B cell (primary cell): ENCODE data around the gene TCF7L2. TPM values are rescaled to one million over a fixed set of nuclear protein-coding genes. Genes with fewer than 3 reads are reported as not detected.

ENCODE experiments used
- ATAC-seq: fragments of 200-7000 bp; cut with Tn5 transposase; one replicate; pipeline ENCODE4 v1.10.0; 2021; ENCODE audit warnings: low read depth, mild to moderate bottlenecking, moderate number of reproducible peaks, moderate library complexity
- CTCF ChIA-PET: fragments of 350-600 bp; sonication (Branson Sonifier 250); formaldehyde crosslinking; loops from one replicate; lab custom pipeline; 2021; ENCODE audit warnings: antibody characterized with exemption, inconsistent platforms; lab: Charles Lee
- POLR2A ChIA-PET: fragments of 350-600 bp; sonication (Branson Sonifier 250); formaldehyde crosslinking; loops from one replicate; lab custom pipeline; 2021; ENCODE audit warnings: antibody characterized with exemption; lab: Charles Lee
- DNase-seq: peaks from one replicate; pipeline ENCODE4 v3.0.0; 2013
- H2AFZ ChIP-seq: 2 replicates; pipeline ENCODE4 v1.6.1; 2012; ENCODE audit warnings: mild to moderate bottlenecking, low read depth, low read length; ENCODE audit not compliant: insufficient read depth, poor library complexity, severe bottlenecking
- H3K27ac ChIP-seq, 2 donors: 1 replicate in 1 of 2; 2 replicates in 1 of 2; pipeline ENCODE4 v1.5.1; 2012 to 2013; ENCODE audit warnings: low read length in 2 of 2, mild to moderate bottlenecking in 2 of 2, moderate library complexity in 1 of 2
- H3K27me3 ChIP-seq, 4 experiments: fragments of 200-600 bp in 1 of 4; sonication (generic) in 1 of 4; replicated peaks in 1 of 4; 1 replicate in 2 of 4; 2 replicates in 2 of 4; pipeline versions ENCODE4 v1.6.1 to v1.7.0; 2013 to 2016; ENCODE audit warnings: low read length in 3 of 4, mild to moderate bottlenecking in 2 of 4, mixed read lengths in 1 of 4, moderate library complexity in 1 of 4; ENCODE audit not compliant: insufficient read depth in 4 of 4, control insufficient read depth in 3 of 4; ENCODE audit errors: control extremely low read depth in 1 of 4
- H3K36me3 ChIP-seq, 2 experiments: replicated peaks in 1 of 2; 1 replicate in 1 of 2; 2 replicates in 1 of 2; pipeline versions ENCODE4 v1.6.1 to v1.7.1; 2013; ENCODE audit warnings: low read length in 1 of 2; ENCODE audit not compliant: insufficient read depth in 2 of 2, control insufficient read depth in 1 of 2; ENCODE audit errors: control extremely low read depth in 1 of 2, extremely low read depth in 1 of 2
- H3K4me1 ChIP-seq, 2 donors: fragments of 200-600 bp in 1 of 2; sonication (generic) in 1 of 2; 1 replicate in 1 of 2; 2 replicates in 1 of 2; pipeline versions ENCODE4 v1.5.1 to v1.6.1; 2013 to 2017; ENCODE audit warnings: low read length in 2 of 2; ENCODE audit not compliant: control insufficient read depth in 2 of 2, insufficient read depth in 2 of 2
- H3K4me2 ChIP-seq: replicated peaks from 2 replicates; pipeline ENCODE3; 2012; ENCODE audit warnings: mild to moderate bottlenecking, low read depth, low read length; ENCODE audit not compliant: poor library complexity, severe bottlenecking
- H3K4me3 ChIP-seq, 5 experiments: fragments of 200-600 bp in 1 of 5; sonication (generic) in 1 of 5; 1 replicate in 3 of 5; 2 replicates in 2 of 5; pipeline versions ENCODE4 v1.5.1 to v1.7.0; 2011 to 2016; ENCODE audit warnings: low read length in 4 of 5, mild to moderate bottlenecking in 4 of 5, low read depth in 2 of 5, control low read depth in 1 of 5, moderate library complexity in 1 of 5; ENCODE audit not compliant: insufficient read depth in 1 of 5; ENCODE audit errors: control extremely low read depth in 1 of 5, extremely low read depth in 1 of 5
- H3K79me2 ChIP-seq: fragments of 200-600 bp; sonication (generic); one replicate; pipeline ENCODE4 v1.6.0; 2016; ENCODE audit warnings: low read length; ENCODE audit not compliant: control insufficient read depth, insufficient read depth
- H3K9ac ChIP-seq: fragments of 200-600 bp; sonication (generic); 2 replicates; pipeline ENCODE4 v1.6.1; 2017; ENCODE audit warnings: mild to moderate bottlenecking, low read length, moderate library complexity
- H3K9me3 ChIP-seq, 3 donors: one replicate each; pipeline versions ENCODE4 v1.6.1 to v1.7.1; 2013; ENCODE audit warnings: low read length in 2 of 3; ENCODE audit not compliant: control insufficient read depth in 2 of 3, insufficient read depth in 1 of 3; ENCODE audit errors: control extremely low read depth in 1 of 3
- H4K20me1 ChIP-seq: 2 replicates; pipeline ENCODE4 v1.6.0; 2012; ENCODE audit warnings: mild to moderate bottlenecking, low read length; ENCODE audit not compliant: insufficient read depth, control insufficient read depth, poor library complexity, severe bottlenecking
- H3K27ac Mint-ChIP-seq: one replicate; pipeline ENCODE4 v1.8.0; 2021; ENCODE audit warnings: mixed read lengths
- H3K27me3 Mint-ChIP-seq: one replicate; pipeline ENCODE4 v1.8.0; 2021; ENCODE audit warnings: mixed read lengths
- H3K4me1 Mint-ChIP-seq: one replicate; pipeline ENCODE4 v1.8.0; 2021; ENCODE audit warnings: mixed read lengths
- H3K4me3 Mint-ChIP-seq: one replicate; pipeline ENCODE4 v1.8.0; 2021; ENCODE audit warnings: mixed read lengths
- H3K9me3 Mint-ChIP-seq: one replicate; pipeline ENCODE4 v1.8.0; 2022; ENCODE audit warnings: mixed read lengths; ENCODE audit not compliant: insufficient read depth
- EZH2 ChIP-seq: IDR thresholded peaks from 2 replicates; pipeline ENCODE4 v1.6.1; 2012; ENCODE audit warnings: borderline replicate concordance, low read depth, mild to moderate bottlenecking, moderate library complexity, low read length; ENCODE audit not compliant: insufficient read depth, poor library complexity, severe bottlenecking
- WGBS: methylation state at CpG from one replicate; pipeline ENCODE4 v1.1.5; 2013; ENCODE audit warnings: missing lambda C conversion rate; ENCODE audit not compliant: insufficient coverage; 5-methylcytosine and 5-hydroxymethylcytosine counted together
- intact Hi-C: fragments of 100-400 bp; cut with micrococcal nuclease; formaldehyde crosslinking; loops from one replicate; pipeline ENCODE4 v1.10.0; 2022
- polyA plus RNA-seq: library from polyadenylated mRNA; depleted of rRNA; stranded (reverse); fragments of >200 nt; gene quantifications from 2 replicates; pipeline ENCODE4 v1.2.3, GENCODE V29; 2012
- total RNA-seq, 2 donors: library from RNA; stranded (reverse); fragments of 120-200 nt in 1 of 2; gene quantifications; 1 replicate in 1 of 2; 2 replicates in 1 of 2; pipeline versions ENCODE4 v1.2.3 to v1.2.4, GENCODE V29; 2013 to 2022
- TF ChIP-seq, protein P1 (sequence below): fragments of 200-600 bp; IDR thresholded peaks from one replicate; pipeline ENCODE4 v1.8.0; 2022; ENCODE audit warnings: antibody characterized with exemption, mild to moderate bottlenecking

The TCF7L2 gene
- total and polyA plus RNA-seq, 2 donors (not counting 1 experiment from before 2014, with no cell fraction given): 0.48 to 1.1 TPM

DNA sequence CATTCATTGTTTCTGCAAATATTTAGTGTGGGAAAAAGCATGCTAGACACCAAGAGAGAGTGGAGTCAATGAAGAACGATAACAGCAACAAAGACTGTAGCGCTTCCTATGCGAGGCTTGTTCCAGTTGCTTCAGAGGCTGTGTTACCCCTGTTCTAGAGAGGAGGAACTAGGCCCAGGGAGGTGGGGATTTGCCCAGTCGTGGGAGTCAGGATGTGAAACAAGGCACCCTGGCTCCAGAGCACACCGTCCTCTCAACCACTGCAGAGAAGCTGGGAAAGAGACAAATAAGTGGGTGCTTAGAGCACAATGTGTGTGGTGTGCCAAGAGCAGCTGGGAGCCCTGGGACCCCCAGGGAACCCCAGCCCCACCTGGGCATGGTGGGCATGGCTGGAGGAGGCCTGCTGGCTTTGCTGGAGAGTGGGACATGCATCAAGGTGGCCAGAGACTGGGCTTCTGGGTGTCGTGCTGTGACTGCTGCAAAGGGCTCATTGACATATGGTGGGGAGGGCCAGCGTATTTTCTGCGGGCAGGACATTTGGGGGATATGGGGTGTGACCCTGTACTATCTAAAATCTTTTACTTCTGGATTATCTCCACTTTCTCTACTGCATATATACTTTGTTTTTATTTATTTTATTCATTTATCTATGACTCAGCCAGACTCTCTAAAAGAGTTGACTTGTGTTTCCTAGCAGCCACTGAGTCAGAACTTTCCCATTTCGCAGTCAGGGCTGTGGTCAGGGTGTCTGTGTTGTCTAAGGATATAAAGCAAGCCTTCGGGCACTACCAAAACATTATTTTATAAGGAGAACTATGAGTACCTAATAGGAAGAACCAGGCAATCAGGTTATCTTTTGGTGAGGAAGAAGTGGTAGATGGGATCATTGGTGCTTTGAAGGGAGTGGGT is 95.4 kb downstream of the TCF7L2 start:
- H2AFZ ChIP-seq: no peak overlapping the region
- H3K9ac ChIP-seq: no peak overlapping the region
- Mint-ChIP-seq H3K4me1 (no peaks in the 10 kb centered on the region), H3K9me3 (no peaks in the 10 kb centered on the region), H3K27me3 (peaks cover 10% of the 10 kb centered on the region), H3K27ac (no peak overlapping the region), H3K4me3 (no peak overlapping the region)
- H3K27ac ChIP-seq: no peak overlapping the region
- no peak for DNase-seq
- no peak overlapping the region for H3K4me2 ChIP-seq
- H3K4me3 ChIP-seq: no peak overlapping the region
- ChIA-PET POLR2A (no interaction called here), CTCF (no interaction called here)
- intact Hi-C loops: no loop called here
- H3K9me3 ChIP-seq: peaks cover 0 to 4% (median 0%) of the 10 kb centered on the region in 3 donors
- H4K20me1 ChIP-seq: no peaks in the 10 kb centered on the region
- peaks cover 0 to 3% (median 0%) of the 10 kb centered on the region in 4 experiments for H3K27me3 ChIP-seq
- no peaks in the 10 kb centered on the region for H3K36me3 ChIP-seq
- no peak for ATAC-seq
- no peaks in the 10 kb centered on the region for H3K79me2 ChIP-seq
- H3K4me1 ChIP-seq: no peaks in the 10 kb centered on the region
- TF ChIP-seq, protein P1, sequence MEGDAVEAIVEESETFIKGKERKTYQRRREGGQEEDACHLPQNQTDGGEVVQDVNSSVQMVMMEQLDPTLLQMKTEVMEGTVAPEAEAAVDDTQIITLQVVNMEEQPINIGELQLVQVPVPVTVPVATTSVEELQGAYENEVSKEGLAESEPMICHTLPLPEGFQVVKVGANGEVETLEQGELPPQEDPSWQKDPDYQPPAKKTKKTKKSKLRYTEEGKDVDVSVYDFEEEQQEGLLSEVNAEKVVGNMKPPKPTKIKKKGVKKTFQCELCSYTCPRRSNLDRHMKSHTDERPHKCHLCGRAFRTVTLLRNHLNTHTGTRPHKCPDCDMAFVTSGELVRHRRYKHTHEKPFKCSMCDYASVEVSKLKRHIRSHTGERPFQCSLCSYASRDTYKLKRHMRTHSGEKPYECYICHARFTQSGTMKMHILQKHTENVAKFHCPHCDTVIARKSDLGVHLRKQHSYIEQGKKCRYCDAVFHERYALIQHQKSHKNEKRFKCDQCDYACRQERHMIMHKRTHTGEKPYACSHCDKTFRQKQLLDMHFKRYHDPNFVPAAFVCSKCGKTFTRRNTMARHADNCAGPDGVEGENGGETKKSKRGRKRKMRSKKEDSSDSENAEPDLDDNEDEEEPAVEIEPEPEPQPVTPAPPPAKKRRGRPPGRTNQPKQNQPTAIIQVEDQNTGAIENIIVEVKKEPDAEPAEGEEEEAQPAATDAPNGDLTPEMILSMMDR: no peak
- TF ChIP-seq EZH2: no peak
- 90% methylated on average over 5 of the region's 10 CpGs for WGBS

DNA sequence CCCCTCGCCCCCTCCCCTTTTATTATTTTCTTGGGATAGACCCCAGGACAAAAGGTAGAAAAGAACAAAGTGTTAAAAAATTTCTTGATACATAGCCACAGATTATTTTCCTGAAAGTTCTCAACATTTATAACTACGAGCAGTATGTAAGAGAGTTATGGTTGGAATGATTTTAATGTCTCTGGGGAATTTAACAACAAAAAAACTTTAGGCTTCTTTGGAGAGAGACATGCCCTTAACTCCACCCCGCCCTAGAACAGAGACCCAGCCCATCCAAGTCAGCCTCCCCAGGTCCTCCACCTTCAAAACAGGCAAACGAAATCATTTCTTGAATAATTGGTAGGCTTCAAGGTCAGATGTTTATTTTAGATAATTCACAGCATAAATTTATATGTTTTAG is 97.1 kb downstream of the TCF7L2 start:
- Mint-ChIP-seq H3K27me3 (peaks cover 12% of the 10 kb centered on the region), H3K27ac (no peak overlapping the region), H3K4me1 (no peaks in the 10 kb centered on the region), H3K4me3 (no peak overlapping the region), H3K9me3 (no peaks in the 10 kb centered on the region)
- Histone ChIP-seq H3K4me1 (no peaks in the 10 kb centered on the region), H3K27ac (no peak overlapping the region), H3K4me3 (no peak overlapping the region), H3K36me3 (no peaks in the 10 kb centered on the region), H4K20me1 (no peaks in the 10 kb centered on the region), H3K4me2 (no peak overlapping the region), H3K27me3 (peaks cover 0 to 2% (median 0%) of the 10 kb centered on the region in 4 experiments), H2AFZ (no peak overlapping the region), H3K9ac (no peak overlapping the region), H3K79me2 (no peaks in the 10 kb centered on the region), H3K9me3 (peaks cover 0 to 4% (median 0%) of the 10 kb centered on the region in 3 donors)
- DNase-seq (no peak), ATAC-seq (no peak)
- no CpG with 5 or more reads among the region's 4 CpGs for WGBS
- intact Hi-C loops: no loop called here
- ChIA-PET CTCF (no interaction called here), POLR2A (no interaction called here)
- no peak for TF ChIP-seq EZH2
- TF ChIP-seq, protein P1: no peak
